Activated B cell treated with CpG ODN at 0.5 μM for 24 hours (primary cell): ENCODE data around the gene DCAF5. TPM values are rescaled to one million over a fixed set of nuclear protein-coding genes. Genes with fewer than 3 reads are reported as not detected.
"Not testable (repeated sequence)": the region's sequence is repeated elsewhere in the genome, so short reads cannot be mapped to it uniquely, and the experiment has no call there.

Experiments
- ATAC-seq: fragments of 200-7000 bp; cut with Tn5 transposase; one replicate; pipeline ENCODE4 v1.10.0; 2021; ENCODE audit warnings: low read depth, mild to moderate bottlenecking, moderate library complexity
- CTCF ChIA-PET: fragments of 350-600 bp; sonication (Branson Sonifier 250); formaldehyde crosslinking; loops from one replicate; lab custom pipeline; 2021; ENCODE audit warnings: antibody characterized with exemption; lab: Charles Lee
- POLR2A ChIA-PET: fragments of 350-600 bp; sonication (Branson Sonifier 250); formaldehyde crosslinking; loops from one replicate; lab custom pipeline; 2021; ENCODE audit warnings: antibody characterized with exemption; lab: Charles Lee
- DNase-seq: peaks from one replicate; pipeline ENCODE4 v3.0.0; 2022
- H3K27ac Mint-ChIP-seq: one replicate; pipeline ENCODE4 v1.8.0; 2020; ENCODE audit warnings: mixed read lengths
- H3K27me3 Mint-ChIP-seq: one replicate; pipeline ENCODE4 v1.8.0; 2021; ENCODE audit warnings: mixed read lengths
- H3K36me3 Mint-ChIP-seq: one replicate; pipeline ENCODE4 v1.8.0; 2021; ENCODE audit warnings: low read depth, mixed read lengths
- H3K4me1 Mint-ChIP-seq: one replicate; pipeline ENCODE4 v1.8.0; 2021; ENCODE audit warnings: mixed read lengths
- H3K4me3 Mint-ChIP-seq: one replicate; pipeline ENCODE4 v1.8.0; 2020; ENCODE audit warnings: mild to moderate bottlenecking, mixed read lengths
- H3K9me3 Mint-ChIP-seq: one replicate; pipeline ENCODE4 v1.8.0; 2020; ENCODE audit warnings: mixed read lengths
- CTCF ChIP-seq: fragments of 200-600 bp; IDR thresholded peaks from one replicate; pipeline ENCODE4 v1.8.0; 2022; ENCODE audit warnings: antibody characterized with exemption, mild to moderate bottlenecking
- intact Hi-C: fragments of 100-400 bp; cut with micrococcal nuclease; formaldehyde crosslinking; loops from one replicate; pipeline ENCODE4 v1.15.1; 2024
- total RNA-seq: library from RNA; stranded (reverse); gene quantifications from 2 replicates; pipeline ENCODE4 v1.2.3, GENCODE V29; 2022

DCAF5 gene
- total RNA-seq, 1 donor from 2014 or later, result 50.8 TPM

GRCh38 chr14:69190191-69190590, 37.3 kb upstream of the DCAF5 start:
- no peaks in the 10 kb centered on the region for H3K9me3 Mint-ChIP-seq
- CTCF ChIA-PET, result interaction anchor here (1.4 to 2.4 kb wide), 2 partner anchors 39 to 61 kb away, joined by 4 to 6 read pairs; no protein-coding TSS in a partner anchor
- peaks cover 3% of the 10 kb centered on the region for H3K36me3 Mint-ChIP-seq
- H3K27me3 Mint-ChIP-seq, result peaks cover 3% of the 10 kb centered on the region
- intact Hi-C loops, result no loop called here
- no peak for TF ChIP-seq CTCF
- H3K4me1 Mint-ChIP-seq, result peaks cover 16% of the 10 kb centered on the region
- POLR2A ChIA-PET, result interaction anchor here (1.7 kb wide), 1 partner anchor 37 kb away, joined by 5 read pairs; the partner anchor contains the start of gene DCAF5
- no peak for DNase-seq
- H3K27ac Mint-ChIP-seq, result no peak overlapping the region
- no peak overlapping the region for H3K4me3 Mint-ChIP-seq
- ATAC-seq, result no peak

- ChIA-PET POLR2A (no interaction called here), CTCF (no interaction called here)
- no peaks in the 10 kb centered on the region for H3K4me1 Mint-ChIP-seq
- no peak overlapping the region for H3K27ac Mint-ChIP-seq
- no peaks in the 10 kb centered on the region for H3K9me3 Mint-ChIP-seq
- TF ChIP-seq CTCF, result no peak
- DNase-seq (no peak), ATAC-seq (no peak)
- H3K36me3 Mint-ChIP-seq, result no peaks in the 10 kb centered on the region
- H3K4me3 Mint-ChIP-seq, result no peak overlapping the region
- intact Hi-C loops, result no loop called here
- H3K27me3 Mint-ChIP-seq, result peaks cover 8% of the 10 kb centered on the region
Observed at GRCh38 chr14:69183735-69184134, 30.8 kb upstream of the DCAF5 start.

GRCh38 chr14:69182580-69182979, 29.7 kb upstream of the DCAF5 start:
- H3K4me3 Mint-ChIP-seq, POLR2A ChIA-PET, H3K36me3 Mint-ChIP-seq, H3K9me3 Mint-ChIP-seq, CTCF ChIA-PET, H3K27me3 Mint-ChIP-seq, DNase-seq, intact Hi-C loops, H3K27ac Mint-ChIP-seq, H3K4me1 Mint-ChIP-seq, ATAC-seq: not testable (repeated sequence)

- TF ChIP-seq CTCF, result no peak
- no peaks in the 10 kb centered on the region for H3K36me3 Mint-ChIP-seq
- ChIA-PET CTCF (interaction anchor here (0.7 kb wide), 1 partner anchor 52 kb away, joined by 3 read pairs; no protein-coding TSS in a partner anchor), POLR2A (interaction anchor here (0.7 kb wide), 1 partner anchor 61 kb away, joined by 7 read pairs; no protein-coding TSS in a partner anchor)
- H3K27ac Mint-ChIP-seq, result no peak overlapping the region
- ATAC-seq (no peak), DNase-seq (no peak)
- no peak overlapping the region for H3K4me3 Mint-ChIP-seq
- H3K9me3 Mint-ChIP-seq, result no peaks in the 10 kb centered on the region
- intact Hi-C loops, result no loop called here
- H3K27me3 Mint-ChIP-seq, result peaks cover 5% of the 10 kb centered on the region
- H3K4me1 Mint-ChIP-seq, result no peaks in the 10 kb centered on the region
Observed at GRCh38 chr14:69181491-69181890, 28.6 kb upstream of the DCAF5 start.

GRCh38 chr14:69175130-69175529, 22.2 kb upstream of the DCAF5 start:
- intact Hi-C loops, result no loop called here
- ATAC-seq (no peak), DNase-seq (no peak)
- ChIA-PET CTCF (no interaction called here), POLR2A (no interaction called here)
- Mint-ChIP-seq H3K9me3 (no peaks in the 10 kb centered on the region), H3K36me3 (no peaks in the 10 kb centered on the region), H3K27ac (no peak overlapping the region), H3K4me1 (no peaks in the 10 kb centered on the region), H3K4me3 (no peak overlapping the region), H3K27me3 (peaks cover 10% of the 10 kb centered on the region)
- no peak for TF ChIP-seq CTCF

- H3K27me3 Mint-ChIP-seq, result peaks cover 10% of the 10 kb centered on the region
- H3K4me1 Mint-ChIP-seq, result no peaks in the 10 kb centered on the region
- intact Hi-C loops, result no loop called here
- no peak for ATAC-seq
- no peak for DNase-seq
- no peaks in the 10 kb centered on the region for H3K36me3 Mint-ChIP-seq
- ChIA-PET POLR2A (no interaction called here), CTCF (no interaction called here)
- H3K4me3 Mint-ChIP-seq, result no peak overlapping the region
- no peaks in the 10 kb centered on the region for H3K9me3 Mint-ChIP-seq
- no peak for TF ChIP-seq CTCF
- H3K27ac Mint-ChIP-seq, result no peak overlapping the region
Observed at GRCh38 chr14:69171569-69171968, 18.6 kb upstream of the DCAF5 start.
